Body of pancreas (tissue), 4 donors: Measurements from ENCODE around the gene THBS3.

ENCODE experiments used
- POLR2A ChIP-seq, 3 donors: fragments of 450-650 bp; IDR thresholded peaks; one replicate each; pipeline ENCODE4 v1.6.1; 2016; ENCODE audit warnings: antibody characterized with exemption in 3 of 3, mild to moderate bottlenecking in 2 of 3
- TF ChIP-seq, protein P1 (sequence below), 7 experiments: fragments of 450-650 bp in 4 of 7; fragments of 200-600 bp in 3 of 7; sonication (generic) in 3 of 7; IDR thresholded peaks; one replicate each; pipeline ENCODE4 v1.5.1; 2016 to 2019; ENCODE audit warnings: antibody characterized with exemption in 7 of 7

- TF ChIP-seq, protein P1, sequence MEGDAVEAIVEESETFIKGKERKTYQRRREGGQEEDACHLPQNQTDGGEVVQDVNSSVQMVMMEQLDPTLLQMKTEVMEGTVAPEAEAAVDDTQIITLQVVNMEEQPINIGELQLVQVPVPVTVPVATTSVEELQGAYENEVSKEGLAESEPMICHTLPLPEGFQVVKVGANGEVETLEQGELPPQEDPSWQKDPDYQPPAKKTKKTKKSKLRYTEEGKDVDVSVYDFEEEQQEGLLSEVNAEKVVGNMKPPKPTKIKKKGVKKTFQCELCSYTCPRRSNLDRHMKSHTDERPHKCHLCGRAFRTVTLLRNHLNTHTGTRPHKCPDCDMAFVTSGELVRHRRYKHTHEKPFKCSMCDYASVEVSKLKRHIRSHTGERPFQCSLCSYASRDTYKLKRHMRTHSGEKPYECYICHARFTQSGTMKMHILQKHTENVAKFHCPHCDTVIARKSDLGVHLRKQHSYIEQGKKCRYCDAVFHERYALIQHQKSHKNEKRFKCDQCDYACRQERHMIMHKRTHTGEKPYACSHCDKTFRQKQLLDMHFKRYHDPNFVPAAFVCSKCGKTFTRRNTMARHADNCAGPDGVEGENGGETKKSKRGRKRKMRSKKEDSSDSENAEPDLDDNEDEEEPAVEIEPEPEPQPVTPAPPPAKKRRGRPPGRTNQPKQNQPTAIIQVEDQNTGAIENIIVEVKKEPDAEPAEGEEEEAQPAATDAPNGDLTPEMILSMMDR (IDR thresholded peaks at IDR 0.05) = no peak
- no peak for TF ChIP-seq POLR2A (IDR thresholded peaks at IDR 0.05)
Measured at GRCh38 chr1:155253797-155254196, 46.1 kb upstream of the THBS3 start.
